HEK293 (cell line): ENCODE measurements around the gene CCDC183.

ENCODE experiments used
- CTCF ChIA-PET: fragments of 350-600 bp; formaldehyde crosslinking; extraction: SDS; loops from one replicate; lab custom pipeline; 2021; ENCODE audit warnings: antibody characterized with exemption; lab: Yijun Ruan, JAX
- POLR2A ChIA-PET: fragments of 300-600 bp; formaldehyde crosslinking; extraction: SDS; loops from one replicate; lab custom pipeline; 2020; ENCODE audit warnings: antibody characterized with exemption, inconsistent platforms; lab: Yijun Ruan, JAX
- H3K27ac ChIP-seq: fragments of 200-500 bp; sonication (Bioruptor generic); 2 replicates; pipeline ENCODE4 v1.5.1; 2014; ENCODE audit warnings: low read depth, low read length, control low read depth, inconsistent platforms; ENCODE audit errors: extremely low read depth
- H3K36me3 ChIP-seq, 2 experiments: fragments of 200-500 bp in 1 of 2; sonication (Bioruptor generic) in 1 of 2; 1 replicate in 1 of 2; 2 replicates in 1 of 2; pipeline ENCODE4 v1.5.1; 2014 to 2017; ENCODE audit warnings: inconsistent platforms in 2 of 2, low read length in 2 of 2; ENCODE audit not compliant: control insufficient read depth in 2 of 2, insufficient read depth in 1 of 2
- H3K4me1 ChIP-seq: fragments of 200-500 bp; sonication (Bioruptor generic); 2 replicates; pipeline ENCODE4 v1.5.1; 2014; ENCODE audit warnings: mild to moderate bottlenecking, low read length, inconsistent platforms; ENCODE audit not compliant: control insufficient read depth, insufficient read depth
- H3K4me3 ChIP-seq: 2 replicates; pipeline ENCODE4 v1.5.1; 2011; ENCODE audit warnings: low read depth, mild to moderate bottlenecking, control low read depth, low read length, moderate library complexity
- H3K9me3 ChIP-seq: fragments of 200-500 bp; sonication (Bioruptor generic); 2 replicates; pipeline ENCODE4 v1.5.1; 2014; ENCODE audit warnings: low read depth, low read length, inconsistent platforms; ENCODE audit not compliant: control insufficient read depth, insufficient read depth
- EGR2 ChIP-seq: fragments of 450-650 bp; formaldehyde crosslinking; IDR thresholded peaks from 2 replicates; pipeline ENCODE4 v1.5.1; 2016; ENCODE audit warnings: low read depth, missing biosample characterization, missing genetic modification characterization
- GLIS1 ChIP-seq: fragments of 450-650 bp; formaldehyde crosslinking; IDR thresholded peaks from 2 replicates; pipeline ENCODE4 v1.5.1; 2016; ENCODE audit warnings: missing biosample characterization, missing genetic modification characterization
- KLF1 ChIP-seq: fragments of 450-650 bp; formaldehyde crosslinking; IDR thresholded peaks from 2 replicates; pipeline ENCODE4 v1.5.1; 2016; ENCODE audit warnings: missing biosample characterization, missing genetic modification characterization
- KLF10 ChIP-seq: fragments of 450-650 bp; IDR thresholded peaks from 2 replicates; pipeline ENCODE4 v1.5.1; 2018; ENCODE audit warnings: missing biosample characterization, mild to moderate bottlenecking, missing genetic modification characterization
- KLF8 ChIP-seq: fragments of 450-650 bp; formaldehyde crosslinking; IDR thresholded peaks from 2 replicates; pipeline ENCODE4 v1.5.1; 2016; ENCODE audit warnings: missing biosample characterization, missing genetic modification characterization
- OSR2 ChIP-seq: fragments of 450-650 bp; formaldehyde crosslinking; IDR thresholded peaks from 2 replicates; pipeline ENCODE4 v1.5.1; 2016; ENCODE audit warnings: missing biosample characterization, missing genetic modification characterization
- RBAK ChIP-seq: fragments of 450-650 bp; formaldehyde crosslinking; IDR thresholded peaks from 2 replicates; pipeline ENCODE4 v1.5.1; 2016; ENCODE audit warnings: missing biosample characterization, missing genetic modification characterization
- SP2 ChIP-seq: fragments of 450-650 bp; formaldehyde crosslinking; IDR thresholded peaks from 2 replicates; pipeline ENCODE4 v1.5.1; 2016; ENCODE audit warnings: missing biosample characterization, missing genetic modification characterization
- ZIC2 ChIP-seq: fragments of 450-650 bp; formaldehyde crosslinking; IDR thresholded peaks from 2 replicates; pipeline ENCODE4 v1.5.1; 2016; ENCODE audit warnings: missing biosample characterization, missing genetic modification characterization
- ZNF2 ChIP-seq: fragments of 450-650 bp; formaldehyde crosslinking; IDR thresholded peaks from 2 replicates; pipeline ENCODE4 v1.5.1; 2016; ENCODE audit warnings: missing biosample characterization, missing genetic modification characterization
- ZNF221 ChIP-seq: fragments of 450-650 bp; formaldehyde crosslinking; IDR thresholded peaks from 2 replicates; pipeline ENCODE4 v1.5.1; 2017; ENCODE audit warnings: missing biosample characterization, missing genetic modification characterization, borderline replicate concordance
- ZNF24 ChIP-seq: fragments of 450-650 bp; formaldehyde crosslinking; IDR thresholded peaks from 2 replicates; pipeline ENCODE4 v1.5.1; 2016; ENCODE audit warnings: missing biosample characterization, missing genetic modification characterization
- ZNF473 ChIP-seq: fragments of 450-650 bp; formaldehyde crosslinking; IDR thresholded peaks from 2 replicates; pipeline ENCODE4 v1.5.1; 2017; ENCODE audit warnings: missing biosample characterization, missing genetic modification characterization
- ZNF623 ChIP-seq: fragments of 450-650 bp; formaldehyde crosslinking; IDR thresholded peaks from 2 replicates; pipeline ENCODE4 v1.5.1; 2016; ENCODE audit warnings: missing biosample characterization, missing genetic modification characterization
- ZNF747 ChIP-seq: fragments of 450-650 bp; formaldehyde crosslinking; IDR thresholded peaks from 2 replicates; pipeline ENCODE4 v1.5.1; 2016; ENCODE audit warnings: missing biosample characterization, missing genetic modification characterization
- TF ChIP-seq, protein P1 (sequence below): fragments of 450-650 bp; formaldehyde crosslinking; IDR thresholded peaks from 2 replicates; pipeline ENCODE4 v1.5.1; 2016; ENCODE audit warnings: missing biosample characterization, missing genetic modification characterization, borderline replicate concordance
- TF ChIP-seq, protein P2 (sequence below): fragments of 450-650 bp; formaldehyde crosslinking; IDR thresholded peaks from 2 replicates; pipeline ENCODE4 v1.5.1; 2016; ENCODE audit warnings: missing biosample characterization, missing genetic modification characterization
- TF ChIP-seq, protein P3 (sequence below): fragments of 450-650 bp; formaldehyde crosslinking; IDR thresholded peaks from 2 replicates; pipeline ENCODE4 v1.5.1; 2016; ENCODE audit warnings: missing biosample characterization, missing genetic modification characterization
- TF ChIP-seq, protein P4 (sequence below): fragments of 450-650 bp; formaldehyde crosslinking; IDR thresholded peaks from 2 replicates; pipeline ENCODE4 v1.5.1; 2016; ENCODE audit warnings: missing biosample characterization, missing genetic modification characterization

The CCDC183 gene

DNA sequence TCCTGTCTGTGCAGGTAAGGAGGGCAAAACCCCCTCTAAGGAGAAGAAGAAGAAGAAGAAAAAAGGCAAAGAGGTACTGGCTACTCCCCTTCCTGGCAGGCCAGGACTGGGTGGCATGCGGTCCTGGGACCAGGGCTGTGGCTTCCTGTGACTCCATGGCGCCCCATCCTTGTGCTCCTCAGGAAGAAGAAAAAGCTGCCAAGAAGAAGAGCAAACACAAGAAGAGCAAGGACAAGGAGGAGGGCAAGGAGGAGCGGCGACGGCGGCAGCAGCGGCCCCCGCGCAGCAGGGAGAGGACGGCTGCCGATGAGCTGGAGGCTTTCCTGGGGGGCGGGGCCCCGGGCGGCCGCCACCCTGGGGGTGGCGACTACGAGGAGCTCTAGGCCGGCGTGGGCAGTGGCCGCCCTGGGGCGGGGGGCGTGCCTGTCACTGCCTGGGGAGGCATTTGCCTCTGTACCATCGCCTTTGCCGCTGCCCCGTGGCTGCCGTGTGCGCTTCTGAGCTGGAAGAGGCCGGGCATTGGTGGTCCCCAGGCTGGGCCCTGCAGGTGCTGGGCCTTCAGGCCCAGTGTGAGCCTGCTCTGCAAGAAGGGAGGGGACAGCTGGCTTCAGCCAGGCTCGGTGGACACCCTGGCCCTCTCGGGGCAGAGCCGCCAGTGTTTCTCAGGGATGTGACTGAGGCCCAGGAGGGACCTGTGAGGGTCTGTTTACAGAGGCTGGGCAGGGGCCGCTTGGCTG lies 44.2 kb downstream of the CCDC183 start:
- TF ChIP-seq, protein P1, sequence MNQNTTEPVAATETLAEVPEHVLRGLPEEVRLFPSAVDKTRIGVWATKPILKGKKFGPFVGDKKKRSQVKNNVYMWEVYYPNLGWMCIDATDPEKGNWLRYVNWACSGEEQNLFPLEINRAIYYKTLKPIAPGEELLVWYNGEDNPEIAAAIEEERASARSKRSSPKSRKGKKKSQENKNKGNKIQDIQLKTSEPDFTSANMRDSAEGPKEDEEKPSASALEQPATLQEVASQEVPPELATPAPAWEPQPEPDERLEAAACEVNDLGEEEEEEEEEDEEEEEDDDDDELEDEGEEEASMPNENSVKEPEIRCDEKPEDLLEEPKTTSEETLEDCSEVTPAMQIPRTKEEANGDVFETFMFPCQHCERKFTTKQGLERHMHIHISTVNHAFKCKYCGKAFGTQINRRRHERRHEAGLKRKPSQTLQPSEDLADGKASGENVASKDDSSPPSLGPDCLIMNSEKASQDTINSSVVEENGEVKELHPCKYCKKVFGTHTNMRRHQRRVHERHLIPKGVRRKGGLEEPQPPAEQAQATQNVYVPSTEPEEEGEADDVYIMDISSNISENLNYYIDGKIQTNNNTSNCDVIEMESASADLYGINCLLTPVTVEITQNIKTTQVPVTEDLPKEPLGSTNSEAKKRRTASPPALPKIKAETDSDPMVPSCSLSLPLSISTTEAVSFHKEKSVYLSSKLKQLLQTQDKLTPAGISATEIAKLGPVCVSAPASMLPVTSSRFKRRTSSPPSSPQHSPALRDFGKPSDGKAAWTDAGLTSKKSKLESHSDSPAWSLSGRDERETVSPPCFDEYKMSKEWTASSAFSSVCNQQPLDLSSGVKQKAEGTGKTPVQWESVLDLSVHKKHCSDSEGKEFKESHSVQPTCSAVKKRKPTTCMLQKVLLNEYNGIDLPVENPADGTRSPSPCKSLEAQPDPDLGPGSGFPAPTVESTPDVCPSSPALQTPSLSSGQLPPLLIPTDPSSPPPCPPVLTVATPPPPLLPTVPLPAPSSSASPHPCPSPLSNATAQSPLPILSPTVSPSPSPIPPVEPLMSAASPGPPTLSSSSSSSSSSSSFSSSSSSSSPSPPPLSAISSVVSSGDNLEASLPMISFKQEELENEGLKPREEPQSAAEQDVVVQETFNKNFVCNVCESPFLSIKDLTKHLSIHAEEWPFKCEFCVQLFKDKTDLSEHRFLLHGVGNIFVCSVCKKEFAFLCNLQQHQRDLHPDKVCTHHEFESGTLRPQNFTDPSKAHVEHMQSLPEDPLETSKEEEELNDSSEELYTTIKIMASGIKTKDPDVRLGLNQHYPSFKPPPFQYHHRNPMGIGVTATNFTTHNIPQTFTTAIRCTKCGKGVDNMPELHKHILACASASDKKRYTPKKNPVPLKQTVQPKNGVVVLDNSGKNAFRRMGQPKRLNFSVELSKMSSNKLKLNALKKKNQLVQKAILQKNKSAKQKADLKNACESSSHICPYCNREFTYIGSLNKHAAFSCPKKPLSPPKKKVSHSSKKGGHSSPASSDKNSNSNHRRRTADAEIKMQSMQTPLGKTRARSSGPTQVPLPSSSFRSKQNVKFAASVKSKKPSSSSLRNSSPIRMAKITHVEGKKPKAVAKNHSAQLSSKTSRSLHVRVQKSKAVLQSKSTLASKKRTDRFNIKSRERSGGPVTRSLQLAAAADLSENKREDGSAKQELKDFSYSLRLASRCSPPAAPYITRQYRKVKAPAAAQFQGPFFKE (tag by site-specific recombination): no peak
- peak; percentile 64 for TF ChIP-seq EGR2 (tag by site-specific recombination)
- peak; percentile 9; the same call in 1 of the 2 replicates for TF ChIP-seq OSR2 (tag by site-specific recombination)
- TF ChIP-seq KLF1 (tag by site-specific recombination): peak; percentile 77
- TF ChIP-seq ZNF473 (tag by site-specific recombination): no peak
- TF ChIP-seq GLIS1 (tag by site-specific recombination): peak; percentile 20; the same call in 1 of the 2 replicates
- TF ChIP-seq RBAK (tag by site-specific recombination): no peak
- peak; percentile 86 for TF ChIP-seq ZIC2
- TF ChIP-seq, protein P2, sequence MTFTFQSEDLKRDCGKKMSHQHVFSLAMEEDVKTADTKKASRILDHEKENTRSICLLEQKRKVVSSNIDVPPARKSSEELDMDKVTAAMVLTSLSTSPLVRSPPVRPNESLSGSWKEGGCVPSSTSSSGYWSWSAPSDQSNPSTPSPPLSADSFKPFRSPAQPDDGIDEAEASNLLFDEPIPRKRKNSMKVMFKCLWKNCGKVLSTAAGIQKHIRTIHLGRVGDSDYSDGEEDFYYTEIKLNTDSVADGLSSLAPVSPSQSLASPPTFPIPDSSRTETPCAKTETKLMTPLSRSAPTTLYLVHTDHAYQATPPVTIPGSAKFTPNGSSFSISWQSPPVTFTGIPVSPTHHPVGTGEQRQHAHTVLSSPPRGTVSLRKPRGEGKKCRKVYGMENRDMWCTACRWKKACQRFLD: no peak
- TF ChIP-seq, protein P3, sequence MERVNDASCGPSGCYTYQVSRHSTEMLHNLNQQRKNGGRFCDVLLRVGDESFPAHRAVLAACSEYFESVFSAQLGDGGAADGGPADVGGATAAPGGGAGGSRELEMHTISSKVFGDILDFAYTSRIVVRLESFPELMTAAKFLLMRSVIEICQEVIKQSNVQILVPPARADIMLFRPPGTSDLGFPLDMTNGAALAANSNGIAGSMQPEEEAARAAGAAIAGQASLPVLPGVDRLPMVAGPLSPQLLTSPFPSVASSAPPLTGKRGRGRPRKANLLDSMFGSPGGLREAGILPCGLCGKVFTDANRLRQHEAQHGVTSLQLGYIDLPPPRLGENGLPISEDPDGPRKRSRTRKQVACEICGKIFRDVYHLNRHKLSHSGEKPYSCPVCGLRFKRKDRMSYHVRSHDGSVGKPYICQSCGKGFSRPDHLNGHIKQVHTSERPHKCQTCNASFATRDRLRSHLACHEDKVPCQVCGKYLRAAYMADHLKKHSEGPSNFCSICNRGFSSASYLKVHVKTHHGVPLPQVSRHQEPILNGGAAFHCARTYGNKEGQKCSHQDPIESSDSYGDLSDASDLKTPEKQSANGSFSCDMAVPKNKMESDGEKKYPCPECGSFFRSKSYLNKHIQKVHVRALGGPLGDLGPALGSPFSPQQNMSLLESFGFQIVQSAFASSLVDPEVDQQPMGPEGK (tag by site-specific recombination): peak; percentile 38
- TF ChIP-seq KLF8 (tag by site-specific recombination): peak; percentile 48; the same call in 1 of the 2 replicates
- TF ChIP-seq, protein P4, sequence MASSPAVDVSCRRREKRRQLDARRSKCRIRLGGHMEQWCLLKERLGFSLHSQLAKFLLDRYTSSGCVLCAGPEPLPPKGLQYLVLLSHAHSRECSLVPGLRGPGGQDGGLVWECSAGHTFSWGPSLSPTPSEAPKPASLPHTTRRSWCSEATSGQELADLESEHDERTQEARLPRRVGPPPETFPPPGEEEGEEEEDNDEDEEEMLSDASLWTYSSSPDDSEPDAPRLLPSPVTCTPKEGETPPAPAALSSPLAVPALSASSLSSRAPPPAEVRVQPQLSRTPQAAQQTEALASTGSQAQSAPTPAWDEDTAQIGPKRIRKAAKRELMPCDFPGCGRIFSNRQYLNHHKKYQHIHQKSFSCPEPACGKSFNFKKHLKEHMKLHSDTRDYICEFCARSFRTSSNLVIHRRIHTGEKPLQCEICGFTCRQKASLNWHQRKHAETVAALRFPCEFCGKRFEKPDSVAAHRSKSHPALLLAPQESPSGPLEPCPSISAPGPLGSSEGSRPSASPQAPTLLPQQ (tag by site-specific recombination): 0 out of 2 replicates have a peak, but pooled peaks have one; percentile 9
- no peak for TF ChIP-seq ZNF623 (tag by site-specific recombination)
- TF ChIP-seq SP2 (tag by site-specific recombination): peak; percentile 40
- no peak for TF ChIP-seq ZNF24 (tag by site-specific recombination)
- peak; percentile 61 for TF ChIP-seq KLF10
- no peak for TF ChIP-seq ZNF747 (tag by site-specific recombination)
- TF ChIP-seq ZNF221 (tag by site-specific recombination): no peak
- peak; percentile 18; the same call in 1 of the 2 replicates for TF ChIP-seq ZNF2 (tag by site-specific recombination)
- Histone ChIP-seq H3K4me3 (no peak overlapping the region), H3K27ac (peak overlapping the region; percentile 22; the same call in 1 of the 2 replicates), H3K9me3 (no peaks in the 10 kb centered on the region), H3K4me1 (0 out of 2 replicates have a peak, but pooled peaks cover 5% of the 10 kb centered on the region), H3K36me3 (peaks cover 0 to 40% of the 10 kb centered on the region in 2 experiments; a peak in 2 of 3 replicates)
- POLR2A ChIA-PET: interaction anchor here (0.5 to 1.2 kb wide), 6 partner anchors 21 to 379 kb away, joined by 3 to 11 read pairs (median 4); no protein-coding TSS in a partner anchor
- CTCF ChIA-PET: interaction anchor here (0.6 to 3.3 kb wide), 7 partner anchors 9 to 421 kb away, joined by 3 to 13 read pairs (median 3); no protein-coding TSS in a partner anchor
